CD8-positive, alpha-beta memory T cell (primary cell): ENCODE data around the gene COL26A1. TPM values are rescaled to one million over a fixed set of nuclear protein-coding genes. Genes with fewer than 3 reads are reported as not detected.

ENCODE experiments used
- CTCF ChIA-PET: fragments of 350-600 bp; sonication (Branson Sonifier 250); formaldehyde crosslinking; loops from one replicate; lab custom pipeline; 2021; ENCODE audit warnings: antibody characterized with exemption; lab: Charles Lee
- POLR2A ChIA-PET: fragments of 350-600 bp; sonication (Branson Sonifier 250); formaldehyde crosslinking; loops from one replicate; lab custom pipeline; 2021; ENCODE audit warnings: antibody characterized with exemption; lab: Charles Lee
- DNase-seq, 5 donors: peaks; one replicate each; pipeline versions ENCODE4 v3.0.0 to v3.0.0-alpha.2; 2020 to 2022; ENCODE audit warnings: mixed read lengths in 1 of 5
- H3K27ac ChIP-seq: one replicate; pipeline ENCODE4 v1.7.0; 2013; ENCODE audit warnings: low read depth, mild to moderate bottlenecking, low read length, moderate library complexity
- H3K27me3 ChIP-seq: 2 replicates; pipeline ENCODE4 v1.7.0; 2013; ENCODE audit warnings: low read length, mild to moderate bottlenecking; ENCODE audit not compliant: insufficient read depth, poor library complexity, severe bottlenecking
- H3K36me3 ChIP-seq: 2 replicates; pipeline ENCODE4 v1.7.0; 2013; ENCODE audit warnings: mild to moderate bottlenecking, low read length, moderate library complexity; ENCODE audit not compliant: insufficient read depth
- H3K4me1 ChIP-seq: 2 replicates; pipeline ENCODE4 v1.7.0; 2013; ENCODE audit warnings: mild to moderate bottlenecking, low read length, moderate library complexity; ENCODE audit not compliant: insufficient read depth
- H3K4me3 ChIP-seq: 2 replicates; pipeline ENCODE4 v1.7.0; 2013; ENCODE audit warnings: mild to moderate bottlenecking, low read length
- H3K9me3 ChIP-seq: 2 replicates; pipeline ENCODE4 v1.7.0; 2013; ENCODE audit warnings: mild to moderate bottlenecking, low read length
- H3K27ac Mint-ChIP-seq, 8 donors: one replicate each; pipeline ENCODE4 v1.8.0; 2020 to 2021; ENCODE audit warnings: mixed read lengths in 8 of 8, mild to moderate bottlenecking in 6 of 8, inconsistent platforms in 3 of 8, moderate library complexity in 3 of 8
- H3K27me3 Mint-ChIP-seq, 2 donors: one replicate each; pipeline ENCODE4 v1.8.0; 2020 to 2021; ENCODE audit warnings: mixed read lengths in 2 of 2, mild to moderate bottlenecking in 1 of 2, moderate library complexity in 1 of 2
- H3K36me3 Mint-ChIP-seq, 3 donors: one replicate each; pipeline ENCODE4 v1.8.0; 2020 to 2021; ENCODE audit warnings: mixed read lengths in 3 of 3, inconsistent platforms in 1 of 3, mild to moderate bottlenecking in 1 of 3
- H3K4me1 Mint-ChIP-seq, 3 donors: one replicate each; pipeline ENCODE4 v1.8.0; 2020 to 2021; ENCODE audit warnings: mixed read lengths in 3 of 3, inconsistent platforms in 1 of 3, mild to moderate bottlenecking in 1 of 3
- H3K4me3 Mint-ChIP-seq, 7 donors: one replicate each; pipeline ENCODE4 v1.8.0; 2020 to 2021; ENCODE audit warnings: mixed read lengths in 7 of 7, mild to moderate bottlenecking in 6 of 7, moderate library complexity in 4 of 7, inconsistent platforms in 2 of 7
- H3K9me3 Mint-ChIP-seq, 5 donors: one replicate each; pipeline ENCODE4 v1.8.0; 2020 to 2022; ENCODE audit warnings: mixed read lengths in 5 of 5, mild to moderate bottlenecking in 3 of 5, moderate library complexity in 2 of 5, inconsistent platforms in 1 of 5
- polyA plus RNA-seq: library from polyadenylated mRNA; unstranded; fragments of 300-500 nt; fragmentation: Illumina TruSeq; gene quantifications from one replicate; pipeline ENCODE4 v1.2.3, GENCODE V29; 2021
- total RNA-seq, 2 experiments: library from RNA; stranded (reverse); gene quantifications; one replicate each; pipeline ENCODE4 v1.2.3, GENCODE V29; 2021

COL26A1 gene
- total and polyA plus RNA-seq, 3 experiments from 2014 or later = not detected

GRCh38 chr7:101398396-101399289 is 36.0 kb downstream of the COL26A1 start:
- H3K27me3 ChIP-seq = no peaks in the 10 kb centered on the region
- CTCF ChIA-PET = interaction anchor here (1.0 kb wide), 1 partner anchor 16 kb away, joined by 3 read pairs; no protein-coding TSS in a partner anchor
- Mint-ChIP-seq H3K4me1 (no peaks in the 10 kb centered on the region), H3K27me3 (peaks cover 22 to 40% of the 10 kb centered on the region in 2 donors), H3K9me3 (peaks cover 0 to 1% (median 0%) of the 10 kb centered on the region in 5 donors), H3K36me3 (no peaks in the 10 kb centered on the region), H3K27ac (peak overlapping the region in 1 of 8 donors; percentile 78), H3K4me3 (no peak overlapping the region)
- no peak overlapping the region for H3K27ac ChIP-seq
- H3K9me3 ChIP-seq = no peaks in the 10 kb centered on the region
- H3K4me3 ChIP-seq = no peak overlapping the region
- no peak for DNase-seq
- H3K36me3 ChIP-seq = no peaks in the 10 kb centered on the region
- no peaks in the 10 kb centered on the region for H3K4me1 ChIP-seq
- POLR2A ChIA-PET = no interaction called here

- no peak overlapping the region for H3K4me3 Mint-ChIP-seq
- CTCF ChIA-PET = interaction anchor here (1.0 kb wide), 1 partner anchor 17 kb away, joined by 3 read pairs; no protein-coding TSS in a partner anchor
- H3K36me3 ChIP-seq = no peaks in the 10 kb centered on the region
- H3K4me1 Mint-ChIP-seq = no peaks in the 10 kb centered on the region
- POLR2A ChIA-PET = no interaction called here
- no peaks in the 10 kb centered on the region for H3K36me3 Mint-ChIP-seq
- H3K9me3 Mint-ChIP-seq = peaks cover 0 to 1% (median 0%) of the 10 kb centered on the region in 5 donors
- H3K27ac ChIP-seq = no peak overlapping the region
- no peak for DNase-seq
- no peak overlapping the region for H3K4me3 ChIP-seq
- peak overlapping the region in 1 of 8 donors; percentile 60 for H3K27ac Mint-ChIP-seq
- H3K27me3 Mint-ChIP-seq = peaks cover 26 to 45% of the 10 kb centered on the region in 2 donors
- H3K4me1 ChIP-seq = no peaks in the 10 kb centered on the region
- no peaks in the 10 kb centered on the region for H3K9me3 ChIP-seq
- no peaks in the 10 kb centered on the region for H3K27me3 ChIP-seq
Observed at GRCh38 chr7:101399759-101400158, 37.1 kb downstream of the COL26A1 start.

DNA sequence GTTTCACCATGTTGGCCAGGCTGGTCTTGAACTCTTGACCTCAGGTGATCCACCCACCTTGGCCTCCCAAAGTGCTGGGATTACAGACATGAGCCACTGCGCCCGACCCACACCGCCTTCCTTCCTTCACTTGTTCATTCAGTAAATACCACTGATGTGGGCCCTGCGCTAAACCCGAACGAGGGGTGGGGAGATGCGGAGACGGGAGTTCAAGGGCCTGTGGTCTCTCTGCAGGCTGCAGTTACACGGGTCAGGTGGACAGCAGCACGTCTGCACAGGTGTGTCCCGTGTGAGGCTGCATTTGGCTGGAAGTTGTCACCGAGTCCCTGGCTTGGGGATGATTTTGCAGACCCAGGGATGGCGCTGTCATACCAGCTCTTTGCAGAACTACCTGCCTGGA is 38.1 kb downstream of the COL26A1 start:
- Histone ChIP-seq H3K27me3 (no peaks in the 10 kb centered on the region), H3K27ac (no peak overlapping the region), H3K4me3 (no peak overlapping the region), H3K36me3 (no peaks in the 10 kb centered on the region), H3K4me1 (no peaks in the 10 kb centered on the region), H3K9me3 (no peaks in the 10 kb centered on the region)
- ChIA-PET POLR2A (no interaction called here), CTCF (no interaction called here)
- Mint-ChIP-seq H3K36me3 (no peaks in the 10 kb centered on the region), H3K27me3 (peaks cover 26 to 45% of the 10 kb centered on the region in 2 donors), H3K4me3 (no peak overlapping the region), H3K4me1 (no peaks in the 10 kb centered on the region), H3K27ac (no peak overlapping the region), H3K9me3 (peaks cover 0 to 1% (median 0%) of the 10 kb centered on the region in 5 donors)
- no peak for DNase-seq

GRCh38 chr7:101401390-101402080 is 38.9 kb downstream of the COL26A1 start:
- DNase-seq = no peak
- no peak overlapping the region for H3K4me3 Mint-ChIP-seq
- no peak overlapping the region for H3K4me3 ChIP-seq
- no peaks in the 10 kb centered on the region for H3K4me1 ChIP-seq
- no peaks in the 10 kb centered on the region for H3K9me3 Mint-ChIP-seq
- POLR2A ChIA-PET = no interaction called here
- H3K27me3 ChIP-seq = no peaks in the 10 kb centered on the region
- no peaks in the 10 kb centered on the region for H3K9me3 ChIP-seq
- CTCF ChIA-PET = no interaction called here
- H3K36me3 Mint-ChIP-seq = no peaks in the 10 kb centered on the region
- H3K27ac Mint-ChIP-seq = peak overlapping the region in 1 of 8 donors; percentile 67
- H3K36me3 ChIP-seq = no peaks in the 10 kb centered on the region
- H3K27me3 Mint-ChIP-seq = peaks cover 28 to 45% of the 10 kb centered on the region in 2 donors
- H3K27ac ChIP-seq = no peak overlapping the region
- no peaks in the 10 kb centered on the region for H3K4me1 Mint-ChIP-seq

- DNase-seq = no peak
- no peaks in the 10 kb centered on the region for H3K4me1 Mint-ChIP-seq
- no peak overlapping the region for H3K27ac ChIP-seq
- ChIA-PET CTCF (no interaction called here), POLR2A (no interaction called here)
- peaks cover 28 to 42% of the 10 kb centered on the region in 2 donors for H3K27me3 Mint-ChIP-seq
- H3K4me1 ChIP-seq = no peaks in the 10 kb centered on the region
- no peaks in the 10 kb centered on the region for H3K27me3 ChIP-seq
- no peaks in the 10 kb centered on the region for H3K36me3 Mint-ChIP-seq
- H3K36me3 ChIP-seq = no peaks in the 10 kb centered on the region
- no peaks in the 10 kb centered on the region for H3K9me3 ChIP-seq
- no peak overlapping the region for H3K4me3 ChIP-seq
- H3K27ac Mint-ChIP-seq = no peak overlapping the region
- H3K9me3 Mint-ChIP-seq = no peaks in the 10 kb centered on the region
- H3K4me3 Mint-ChIP-seq = no peak overlapping the region
Observed at GRCh38 chr7:101402081-101402779, 39.6 kb downstream of the COL26A1 start.

- ChIA-PET CTCF (no interaction called here), POLR2A (no interaction called here)
- Histone ChIP-seq H3K9me3 (no peaks in the 10 kb centered on the region), H3K36me3 (no peaks in the 10 kb centered on the region), H3K27me3 (no peaks in the 10 kb centered on the region), H3K4me1 (no peaks in the 10 kb centered on the region), H3K4me3 (no peak overlapping the region), H3K27ac (no peak overlapping the region)
- H3K4me1 Mint-ChIP-seq = no peaks in the 10 kb centered on the region
- no peak for DNase-seq
- H3K27me3 Mint-ChIP-seq = peaks cover 28 to 39% of the 10 kb centered on the region in 2 donors
- no peak overlapping the region for H3K4me3 Mint-ChIP-seq
- no peak overlapping the region for H3K27ac Mint-ChIP-seq
- H3K36me3 Mint-ChIP-seq = no peaks in the 10 kb centered on the region
- no peaks in the 10 kb centered on the region for H3K9me3 Mint-ChIP-seq
Observed at GRCh38 chr7:101402835-101403234, 40.2 kb downstream of the COL26A1 start.

- peaks cover 0 to 3% (median 0%) of the 10 kb centered on the region in 3 donors for H3K36me3 Mint-ChIP-seq
- Histone ChIP-seq H3K27ac (no peak overlapping the region), H3K4me3 (no peak overlapping the region), H3K9me3 (peaks cover 9% of the 10 kb centered on the region), H3K27me3 (no peaks in the 10 kb centered on the region), H3K4me1 (no peaks in the 10 kb centered on the region), H3K36me3 (no peaks in the 10 kb centered on the region)
- peaks cover 21 to 30% of the 10 kb centered on the region in 2 donors for H3K27me3 Mint-ChIP-seq
- peaks cover 4 to 15% (median 13%) of the 10 kb centered on the region in 5 donors for H3K9me3 Mint-ChIP-seq
- ChIA-PET POLR2A (no interaction called here), CTCF (no interaction called here)
- H3K27ac Mint-ChIP-seq = no peak overlapping the region
- no peaks in the 10 kb centered on the region for H3K4me1 Mint-ChIP-seq
- DNase-seq = no peak
- H3K4me3 Mint-ChIP-seq = no peak overlapping the region
Observed at GRCh38 chr7:101405474-101406067, 42.9 kb downstream of the COL26A1 start.
